SU-DHL-6 (cell line): ENCODE data around the gene TOMM7.

ENCODE experiments used
- H2AFZ ChIP-seq: fragments of 200-600 bp; sonication (generic); 2 replicates; pipeline ENCODE4 v1.6.1; 2014; ENCODE audit warnings: low read depth, mild to moderate bottlenecking, moderate library complexity, mixed read lengths, antibody characterized with exemption, low read length; ENCODE audit not compliant: severe bottlenecking
- H3F3A ChIP-seq: fragments of 200-600 bp; shearing (Covaris generic); 2 replicates; pipeline ENCODE4 v1.6.0; 2016; ENCODE audit warnings: antibody characterized with exemption, mild to moderate bottlenecking; ENCODE audit not compliant: insufficient read depth
- H3K27ac ChIP-seq: fragments of 200-600 bp; sonication (generic); 2 replicates; pipeline ENCODE4 v1.5.1; 2016; ENCODE audit warnings: low read depth, mild to moderate bottlenecking, low read length, moderate library complexity, mixed read lengths
- H3K27me3 ChIP-seq: fragments of 200-600 bp; sonication (generic), shearing (Covaris generic); 2 replicates; pipeline ENCODE4 v1.6.0; 2014; ENCODE audit warnings: mild to moderate bottlenecking, low read length
- H3K36me3 ChIP-seq: fragments of 200-600 bp; sonication (generic); 2 replicates; pipeline ENCODE4 v1.6.1; 2014; ENCODE audit warnings: mild to moderate bottlenecking, low read length, mixed read lengths
- H3K4me2 ChIP-seq: fragments of 300-600, 200-600 bp; shearing (Covaris generic), sonication (generic); 2 replicates; pipeline ENCODE4 v1.6.0; 2014; ENCODE audit warnings: low read length, low read depth, mild to moderate bottlenecking; ENCODE audit not compliant: poor library complexity, severe bottlenecking
- H3K4me3 ChIP-seq: fragments of 200-600 bp; sonication (generic); 2 replicates; pipeline ENCODE4 v1.5.1; 2014; ENCODE audit warnings: antibody characterized with exemption, low read length, mild to moderate bottlenecking, mixed read lengths; ENCODE audit not compliant: insufficient read depth, poor library complexity, severe bottlenecking
- H3K79me2 ChIP-seq: fragments of 200-600 bp; sonication (generic); 2 replicates; pipeline ENCODE4 v1.6.1; 2014; ENCODE audit warnings: mild to moderate bottlenecking, low read length, moderate library complexity; ENCODE audit not compliant: insufficient read depth
- H3K9ac ChIP-seq: fragments of 200-600 bp; sonication (generic); 2 replicates; pipeline ENCODE4 v1.7.0; 2014; ENCODE audit warnings: mild to moderate bottlenecking, low read length
- H3K9me2 ChIP-seq: fragments of 200-600 bp; sonication (generic); replicated peaks from 2 replicates; pipeline ENCODE4 v1.6.1; 2014; ENCODE audit warnings: low read length; ENCODE audit not compliant: insufficient read depth
- H3K9me3 ChIP-seq: fragments of 200-600 bp; sonication (generic); 2 replicates; pipeline ENCODE4 v1.6.1; 2014; ENCODE audit warnings: low read length, mixed read lengths; ENCODE audit not compliant: insufficient read depth
- H4K20me1 ChIP-seq: fragments of 200-600 bp; sonication (generic); 2 replicates; pipeline ENCODE4 v1.6.1; 2014; ENCODE audit warnings: low read depth, mild to moderate bottlenecking, antibody characterized with exemption, low read length, moderate library complexity, mixed read lengths
- EZH2phosphoT487 ChIP-seq: fragments of 200-600 bp; sonication (generic), shearing (Covaris generic); conservative IDR thresholded peaks from 2 replicates; pipeline ENCODE4 v1.6.1; 2018; ENCODE audit warnings: mild to moderate bottlenecking, antibody characterized with exemption, low read length, moderate library complexity, mixed read lengths
- TF ChIP-seq, protein P1 (sequence below): fragments of 200-600 bp; sonication (generic); IDR thresholded peaks from one replicate; pipeline ENCODE4 v1.5.1; 2017; ENCODE audit warnings: antibody characterized with exemption, mild to moderate bottlenecking, low read length, moderate library complexity; ENCODE audit not compliant: insufficient read depth, poor library complexity, severe bottlenecking

The TOMM7 gene

DNA sequence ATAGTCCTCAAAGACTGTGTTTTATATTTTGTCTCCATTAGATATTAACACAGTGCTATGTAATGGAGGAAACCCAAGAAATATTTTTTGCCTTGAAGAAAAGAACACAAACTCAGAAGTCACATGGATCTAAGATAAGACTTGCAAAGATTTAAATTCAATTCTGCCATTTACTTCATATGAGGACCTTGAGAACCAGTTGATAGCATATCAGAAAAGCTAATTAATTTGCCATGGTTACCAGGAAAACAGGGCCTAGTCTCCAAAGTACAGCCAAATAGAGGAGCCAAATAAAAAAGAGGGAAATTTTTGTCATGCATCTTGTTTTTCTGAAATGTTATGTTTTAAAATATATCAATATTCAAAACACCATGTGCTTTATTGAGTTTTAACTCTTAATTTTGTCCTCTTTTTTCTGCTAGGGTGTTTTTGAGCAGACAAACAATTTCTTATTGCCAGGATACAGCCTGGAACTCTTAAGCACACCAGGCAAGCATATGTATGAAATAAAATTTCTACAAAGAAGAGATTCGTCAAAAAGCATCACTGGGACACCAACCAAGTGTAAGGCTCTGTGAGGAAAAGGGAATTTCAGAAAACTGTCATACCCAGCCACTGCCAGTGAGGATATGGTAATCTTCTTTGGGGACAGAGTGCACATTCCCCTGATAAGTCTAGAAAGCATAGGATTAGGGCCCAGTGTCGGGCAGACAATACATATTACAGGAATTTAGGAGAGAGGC is 10.6 kb upstream of the TOMM7 start:
- TF ChIP-seq, protein P1, sequence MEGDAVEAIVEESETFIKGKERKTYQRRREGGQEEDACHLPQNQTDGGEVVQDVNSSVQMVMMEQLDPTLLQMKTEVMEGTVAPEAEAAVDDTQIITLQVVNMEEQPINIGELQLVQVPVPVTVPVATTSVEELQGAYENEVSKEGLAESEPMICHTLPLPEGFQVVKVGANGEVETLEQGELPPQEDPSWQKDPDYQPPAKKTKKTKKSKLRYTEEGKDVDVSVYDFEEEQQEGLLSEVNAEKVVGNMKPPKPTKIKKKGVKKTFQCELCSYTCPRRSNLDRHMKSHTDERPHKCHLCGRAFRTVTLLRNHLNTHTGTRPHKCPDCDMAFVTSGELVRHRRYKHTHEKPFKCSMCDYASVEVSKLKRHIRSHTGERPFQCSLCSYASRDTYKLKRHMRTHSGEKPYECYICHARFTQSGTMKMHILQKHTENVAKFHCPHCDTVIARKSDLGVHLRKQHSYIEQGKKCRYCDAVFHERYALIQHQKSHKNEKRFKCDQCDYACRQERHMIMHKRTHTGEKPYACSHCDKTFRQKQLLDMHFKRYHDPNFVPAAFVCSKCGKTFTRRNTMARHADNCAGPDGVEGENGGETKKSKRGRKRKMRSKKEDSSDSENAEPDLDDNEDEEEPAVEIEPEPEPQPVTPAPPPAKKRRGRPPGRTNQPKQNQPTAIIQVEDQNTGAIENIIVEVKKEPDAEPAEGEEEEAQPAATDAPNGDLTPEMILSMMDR, result no peak
- TF ChIP-seq EZH2phosphoT487, result no peak
- H3F3A ChIP-seq, result no peaks in the 10 kb centered on the region
- no peaks in the 10 kb centered on the region for H3K9me3 ChIP-seq
- H3K27me3 ChIP-seq, result no peaks in the 10 kb centered on the region
- no peaks in the 10 kb centered on the region for H3K9me2 ChIP-seq
- no peaks in the 10 kb centered on the region for H4K20me1 ChIP-seq
- no peak overlapping the region for H3K27ac ChIP-seq
- H3K4me2 ChIP-seq, result no peak overlapping the region
- no peaks in the 10 kb centered on the region for H3K36me3 ChIP-seq
- no peaks in the 10 kb centered on the region for H3K79me2 ChIP-seq
- no peak overlapping the region for H2AFZ ChIP-seq
- no peak overlapping the region for H3K4me3 ChIP-seq
- H3K9ac ChIP-seq, result no peak overlapping the region

DNA sequence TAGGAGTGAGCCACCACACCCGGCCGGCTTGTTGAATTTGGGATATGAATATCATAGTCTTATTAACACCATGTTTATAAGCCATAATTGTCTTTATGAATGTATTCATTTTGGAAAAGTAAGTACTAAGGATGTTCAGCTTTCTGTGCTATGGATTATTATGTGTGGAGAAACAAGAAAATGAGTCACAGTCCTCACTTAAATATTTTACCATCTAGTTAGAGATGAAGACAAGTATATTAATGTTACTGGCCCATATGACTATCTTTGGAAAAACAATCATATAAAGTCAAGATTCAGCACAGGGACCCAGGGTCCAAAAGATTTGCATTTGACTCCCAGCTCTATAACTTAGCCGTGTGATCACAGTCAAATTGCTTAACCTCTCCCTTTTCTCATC is 9.8 kb upstream of the TOMM7 start:
- TF ChIP-seq, protein P1, result no peak
- no peak for TF ChIP-seq EZH2phosphoT487
- H2AFZ ChIP-seq, result no peak overlapping the region

DNA sequence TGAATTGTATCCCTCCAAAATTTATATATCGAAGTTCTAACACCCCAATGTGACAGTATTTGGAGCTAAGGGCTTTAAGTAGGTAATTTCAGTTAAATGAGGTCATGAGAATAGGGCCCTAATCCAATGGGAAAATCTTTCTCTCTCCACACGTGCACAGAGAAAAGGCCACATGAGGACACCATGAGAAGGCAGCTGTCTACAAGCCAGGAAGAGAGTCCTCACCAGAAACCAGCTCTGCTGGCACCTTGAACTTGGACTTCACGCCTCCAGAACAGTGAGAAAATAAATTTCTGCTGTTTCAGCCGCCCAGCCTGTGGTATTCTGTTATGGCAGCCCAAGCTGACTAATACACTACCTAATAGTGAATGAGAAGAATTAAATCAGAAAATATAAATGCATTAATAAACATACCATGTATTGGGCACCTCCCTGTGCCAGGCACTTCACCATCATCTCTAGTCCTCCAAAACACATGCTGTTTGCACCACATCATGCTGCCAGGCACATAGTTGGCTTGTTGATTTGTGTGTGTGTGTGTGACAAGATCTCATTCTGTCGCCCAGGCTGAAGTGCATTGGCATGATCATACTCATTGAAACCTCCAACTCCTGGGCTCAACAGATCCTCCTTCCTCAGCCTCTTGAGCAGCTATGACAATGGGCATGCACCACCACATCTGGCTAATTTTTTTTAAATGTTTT is 9.1 kb upstream of the TOMM7 start:
- Histone ChIP-seq H2AFZ (no peak overlapping the region), H3K4me3 (no peak overlapping the region)

More for the DNA sequence above, 9.8 kb upstream of the TOMM7 start:
- no peaks in the 10 kb centered on the region for H3K27me3 ChIP-seq
- no peaks in the 10 kb centered on the region for H4K20me1 ChIP-seq
- H3K36me3 ChIP-seq, result no peaks in the 10 kb centered on the region
- H3K4me2 ChIP-seq, result no peak overlapping the region
- no peaks in the 10 kb centered on the region for H3K9me3 ChIP-seq
- no peaks in the 10 kb centered on the region for H3K79me2 ChIP-seq
- H3K27ac ChIP-seq, result no peak overlapping the region
- H3K9me2 ChIP-seq, result no peaks in the 10 kb centered on the region
- no peaks in the 10 kb centered on the region for H3F3A ChIP-seq
- no peak overlapping the region for H3K9ac ChIP-seq
- no peak overlapping the region for H3K4me3 ChIP-seq

More for the DNA sequence above, 9.1 kb upstream of the TOMM7 start:
- TF ChIP-seq, protein P1, result no peak
- TF ChIP-seq EZH2phosphoT487, result no peak
- H3K27me3 ChIP-seq, result no peaks in the 10 kb centered on the region
- H3K4me2 ChIP-seq, result no peak overlapping the region
- no peaks in the 10 kb centered on the region for H3K36me3 ChIP-seq
- H3K27ac ChIP-seq, result no peak overlapping the region
- H4K20me1 ChIP-seq, result no peaks in the 10 kb centered on the region
- no peaks in the 10 kb centered on the region for H3K9me2 ChIP-seq
- no peaks in the 10 kb centered on the region for H3K9me3 ChIP-seq
- H3F3A ChIP-seq, result no peaks in the 10 kb centered on the region
- H3K9ac ChIP-seq, result no peak overlapping the region
- H3K79me2 ChIP-seq, result no peaks in the 10 kb centered on the region
